HG02642 (cell line): ENCODE results near the gene CASKIN2.

ENCODE experiments used
- ATAC-seq: cut with Tn5 transposase; IDR thresholded peaks from one replicate; pipeline ENCODE4 v1.9.1; 2021; ENCODE audit warnings: mild to moderate bottlenecking; ENCODE audit not compliant: unreplicated experiment, poor library complexity

CASKIN2 gene

GRCh38 chr17:75547091-75547490, 31.8 kb upstream of the CASKIN2 start:
- ATAC-seq: no peak

GRCh38 chr17:75546181-75546580, 30.8 kb upstream of the CASKIN2 start:
- no peak for ATAC-seq

GRCh38 chr17:75544250-75544649, 28.9 kb upstream of the CASKIN2 start:
- no peak for ATAC-seq

- no peak for ATAC-seq
Measured at GRCh38 chr17:75542728-75543336, 27.5 kb upstream of the CASKIN2 start.

- ATAC-seq: no peak
Measured at GRCh38 chr17:75542229-75542628, 26.9 kb upstream of the CASKIN2 start.

- no peak for ATAC-seq
Measured at GRCh38 chr17:75540923-75541503, 25.7 kb upstream of the CASKIN2 start.

- ATAC-seq: no peak
Measured at GRCh38 chr17:75539967-75540729, 24.8 kb upstream of the CASKIN2 start.

GRCh38 chr17:75536366-75536765, 21.0 kb upstream of the CASKIN2 start:
- no peak for ATAC-seq

- ATAC-seq: no peak
Measured at GRCh38 chr17:75535871-75536270, 20.5 kb upstream of the CASKIN2 start.

- ATAC-seq: no peak
Measured at GRCh38 chr17:75535119-75535537, 19.8 kb upstream of the CASKIN2 start.

- ATAC-seq: no peak
Measured at GRCh38 chr17:75531721-75532072, 16.4 kb upstream of the CASKIN2 start.

GRCh38 chr17:75530837-75531720, 15.7 kb upstream of the CASKIN2 start:
- ATAC-seq: no peak

GRCh38 chr17:75526555-75527270, 11.4 kb upstream of the CASKIN2 start:
- no peak for ATAC-seq

GRCh38 chr17:75525806-75526554, 10.6 kb upstream of the CASKIN2 start:
- no peak for ATAC-seq

- peak; percentile 88 for ATAC-seq
Measured at GRCh38 chr17:75524970-75525805, 9.9 kb upstream of the CASKIN2 start, which contains the start of gene LLGL2. TSS of gene LLGL2 (plus strand) at chr17:75525697. CDS start at chr17:75543427, 17,730 bp downstream.

GRCh38 chr17:75524269-75524969, 9.1 kb upstream of the CASKIN2 start:
- ATAC-seq: no peak

GRCh38 chr17:75523647-75524046, 8.3 kb upstream of the CASKIN2 start:
- ATAC-seq: no peak
